Astrocyte (in vitro differentiated cells and primary cell): ENCODE data around the gene ZFYVE27.

Source experiments
- EZH2 ChIP-seq: IDR thresholded peaks from 2 replicates; pipeline ENCODE4 v1.6.1; 2012; ENCODE audit warnings: mild to moderate bottlenecking, low read length, inconsistent platforms; ENCODE audit not compliant: insufficient read depth
- TF ChIP-seq, protein P1 (sequence below): IDR thresholded peaks from 2 replicates; pipeline ENCODE4 v1.5.1; 2011; ENCODE audit warnings: low read depth, mild to moderate bottlenecking, inconsistent platforms, low read length, moderate library complexity; ENCODE audit not compliant: insufficient read depth

DNA sequence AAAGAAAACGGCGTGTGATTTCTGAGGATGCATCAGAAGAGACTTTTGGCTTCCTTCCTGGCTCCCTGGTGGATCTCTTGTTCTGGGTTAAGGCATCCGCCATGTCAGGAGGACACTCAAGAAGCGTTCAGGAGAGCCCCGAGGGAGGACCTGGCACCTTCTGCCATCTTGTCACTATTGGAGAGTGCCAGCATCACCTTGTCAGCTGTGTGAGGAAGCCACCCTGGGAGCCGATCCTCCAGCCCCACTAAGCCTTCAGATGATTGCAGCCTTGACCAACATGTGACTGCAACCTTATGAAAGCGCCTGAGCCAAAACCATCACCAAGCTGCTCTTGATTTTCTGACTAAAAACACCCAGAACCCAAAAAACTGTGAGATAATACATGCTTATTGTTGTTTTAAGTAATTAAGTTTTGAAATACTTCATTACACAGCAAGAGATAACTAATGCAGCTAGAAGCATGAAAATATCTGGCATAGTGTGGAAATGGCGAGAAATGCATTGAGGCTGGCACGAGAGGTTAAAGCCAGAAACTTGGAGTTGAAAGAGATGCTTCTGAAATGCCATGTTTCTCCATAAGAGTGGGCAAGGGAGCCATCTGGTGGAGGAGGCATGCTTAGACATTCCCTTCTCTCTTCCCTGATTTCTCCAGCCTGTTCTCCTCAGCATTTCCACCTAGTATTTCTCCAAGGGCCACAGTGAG, 5.4 kb upstream of the ZFYVE27 start:
- TF ChIP-seq, protein P1, sequence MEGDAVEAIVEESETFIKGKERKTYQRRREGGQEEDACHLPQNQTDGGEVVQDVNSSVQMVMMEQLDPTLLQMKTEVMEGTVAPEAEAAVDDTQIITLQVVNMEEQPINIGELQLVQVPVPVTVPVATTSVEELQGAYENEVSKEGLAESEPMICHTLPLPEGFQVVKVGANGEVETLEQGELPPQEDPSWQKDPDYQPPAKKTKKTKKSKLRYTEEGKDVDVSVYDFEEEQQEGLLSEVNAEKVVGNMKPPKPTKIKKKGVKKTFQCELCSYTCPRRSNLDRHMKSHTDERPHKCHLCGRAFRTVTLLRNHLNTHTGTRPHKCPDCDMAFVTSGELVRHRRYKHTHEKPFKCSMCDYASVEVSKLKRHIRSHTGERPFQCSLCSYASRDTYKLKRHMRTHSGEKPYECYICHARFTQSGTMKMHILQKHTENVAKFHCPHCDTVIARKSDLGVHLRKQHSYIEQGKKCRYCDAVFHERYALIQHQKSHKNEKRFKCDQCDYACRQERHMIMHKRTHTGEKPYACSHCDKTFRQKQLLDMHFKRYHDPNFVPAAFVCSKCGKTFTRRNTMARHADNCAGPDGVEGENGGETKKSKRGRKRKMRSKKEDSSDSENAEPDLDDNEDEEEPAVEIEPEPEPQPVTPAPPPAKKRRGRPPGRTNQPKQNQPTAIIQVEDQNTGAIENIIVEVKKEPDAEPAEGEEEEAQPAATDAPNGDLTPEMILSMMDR, result peak; percentile 98
- no peak for TF ChIP-seq EZH2
